Measurements from ENCODE around the gene CACNA1D.

The CACNA1D gene

DNA sequence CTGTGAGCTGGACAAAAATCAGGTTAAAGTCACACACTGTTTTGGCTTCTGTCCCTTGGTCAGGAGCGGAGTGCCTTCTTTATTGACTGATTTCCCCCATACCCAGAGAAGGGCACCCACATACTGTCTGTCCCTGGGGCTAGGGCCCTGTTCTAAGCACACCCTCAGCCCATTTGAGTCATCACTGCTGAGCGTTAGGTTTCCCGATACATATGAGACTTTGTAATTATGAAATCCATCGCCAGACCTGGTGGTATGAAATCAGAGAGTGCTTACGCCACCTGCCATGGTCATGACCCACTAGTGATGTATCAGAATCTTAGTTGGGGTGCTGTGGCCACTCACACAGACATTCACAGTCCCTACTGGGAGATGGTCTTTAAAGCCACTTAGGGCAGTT, 255.0 kb downstream of the CACNA1D start:
- H3K4me1 ChIP-seq (ENCODE audit: control insufficient read depth, insufficient read depth, low read length) = peaks cover 2% of the 10 kb centered on the region
- no peaks in the 10 kb centered on the region for H3K9me3 ChIP-seq (ENCODE audit: control insufficient read depth in 2 of 2, low read length in 2 of 2)
- H3K4me3 ChIP-seq (ENCODE audit: low read length in 2 of 2) = no peak overlapping the region
- no peak overlapping the region for H3K27ac ChIP-seq (ENCODE audit: low read length)
- H3K27me3 ChIP-seq (ENCODE audit: control insufficient read depth in 1 of 2, insufficient read depth in 2 of 2, low read length in 2 of 2) = no peaks in the 10 kb centered on the region
- no peak overlapping the region for H3K9ac ChIP-seq (ENCODE audit: low read length in 2 of 2)
- H3K36me3 ChIP-seq (ENCODE audit: control insufficient read depth in 2 of 2, insufficient read depth in 2 of 2, low read length in 2 of 2) = no peaks in the 10 kb centered on the region

DNA sequence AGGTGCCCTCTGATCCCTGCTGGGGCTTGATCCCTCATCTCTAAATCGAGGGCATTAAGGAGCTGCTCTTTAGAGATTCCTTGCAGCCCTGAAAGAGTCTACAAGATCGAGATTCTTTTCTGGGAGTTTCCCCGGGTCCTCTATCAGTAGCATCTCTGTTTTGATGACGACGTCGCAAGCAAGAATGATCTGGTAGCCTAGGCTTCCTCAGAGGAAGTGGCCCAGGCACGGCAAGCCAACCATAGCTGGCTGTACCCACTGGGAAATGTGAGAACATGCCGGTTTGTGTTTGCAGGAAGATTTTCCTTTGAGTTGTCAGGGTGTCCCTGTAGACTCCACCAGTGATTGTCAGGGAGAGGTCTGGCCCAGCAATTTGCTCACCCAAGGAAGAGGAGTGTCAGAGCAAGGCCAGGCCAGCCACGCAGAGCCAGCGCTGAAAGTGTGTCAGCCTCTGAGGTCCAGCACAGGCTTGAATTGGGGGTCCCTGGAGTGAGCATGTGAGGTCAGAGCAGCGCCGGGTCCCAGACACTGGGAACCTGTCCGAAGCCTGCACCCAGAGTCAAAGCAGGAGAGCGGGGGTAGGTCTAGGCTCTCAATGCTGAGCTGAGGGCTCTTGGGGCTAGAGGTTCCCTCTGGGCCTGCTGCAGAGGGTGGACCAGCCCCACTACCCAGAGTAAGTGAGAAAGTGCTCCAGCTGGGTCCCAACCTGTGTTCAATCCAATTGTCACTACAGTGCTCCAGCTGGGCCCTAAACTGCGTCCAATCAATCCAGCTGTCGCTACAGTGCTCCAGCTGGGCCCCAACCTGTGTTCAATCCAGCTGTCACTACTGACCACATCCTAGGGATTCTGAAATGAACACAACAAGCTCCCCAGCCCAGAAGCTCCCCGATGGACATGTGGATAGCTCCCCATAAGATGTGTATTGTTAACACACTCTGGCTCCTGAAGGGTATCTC, 256.1 kb downstream of the CACNA1D start:
- H3K27ac ChIP-seq (ENCODE audit: low read length) = no peak overlapping the region

DNA sequence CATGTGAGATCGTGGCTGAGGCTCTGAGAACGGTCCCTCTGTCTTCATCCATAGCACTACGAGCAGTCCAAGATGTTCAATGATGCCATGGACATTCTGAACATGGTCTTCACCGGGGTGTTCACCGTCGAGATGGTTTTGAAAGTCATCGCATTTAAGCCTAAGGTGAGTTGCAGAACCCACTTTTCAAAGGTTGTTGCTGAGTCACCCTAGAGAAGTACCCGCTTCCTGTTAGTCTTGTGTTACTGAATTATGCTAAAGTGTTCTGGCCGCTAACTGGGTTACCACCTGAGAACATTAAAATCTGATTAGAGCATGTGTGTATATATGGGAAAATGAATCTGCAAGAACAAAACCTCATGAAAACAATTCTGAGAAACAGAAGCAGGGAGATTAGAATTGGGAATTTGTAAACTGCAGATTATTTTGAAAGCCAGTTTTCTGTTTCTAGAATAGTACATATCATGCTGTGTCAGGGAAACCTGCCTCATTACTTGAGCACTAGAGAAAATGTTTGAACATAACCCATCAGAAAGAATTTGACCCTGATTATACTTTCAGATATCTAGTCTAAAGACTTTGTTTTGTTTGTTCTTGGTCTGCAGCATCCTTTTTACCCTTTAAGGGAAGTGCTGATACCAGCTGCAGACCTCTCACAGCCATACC, 259.2 kb downstream of the CACNA1D start:
- H3K9ac ChIP-seq (ENCODE audit: low read length in 2 of 2) = no peak overlapping the region
- H3K36me3 ChIP-seq (ENCODE audit: control insufficient read depth in 2 of 2, insufficient read depth in 2 of 2, low read length in 2 of 2) = no peaks in the 10 kb centered on the region
- H3K27ac ChIP-seq (ENCODE audit: low read length) = no peak overlapping the region
- H3K9me3 ChIP-seq (ENCODE audit: control insufficient read depth in 2 of 2, low read length in 2 of 2) = no peaks in the 10 kb centered on the region
- H3K4me1 ChIP-seq (ENCODE audit: control insufficient read depth, insufficient read depth, low read length) = peaks cover 2% of the 10 kb centered on the region
- no peaks in the 10 kb centered on the region for H3K27me3 ChIP-seq (ENCODE audit: control insufficient read depth in 1 of 2, insufficient read depth in 2 of 2, low read length in 2 of 2)
- no peak overlapping the region for H3K4me3 ChIP-seq (ENCODE audit: low read length in 2 of 2)

More for the DNA sequence above, 256.1 kb downstream of the CACNA1D start:
- Histone ChIP-seq H3K9ac (ENCODE audit: low read length in 2 of 2) (no peak overlapping the region), H3K9me3 (ENCODE audit: control insufficient read depth in 2 of 2, low read length in 2 of 2) (no peaks in the 10 kb centered on the region), H3K27me3 (ENCODE audit: control insufficient read depth in 1 of 2, insufficient read depth in 2 of 2, low read length in 2 of 2) (no peaks in the 10 kb centered on the region), H3K36me3 (ENCODE audit: control insufficient read depth in 2 of 2, insufficient read depth in 2 of 2, low read length in 2 of 2) (no peaks in the 10 kb centered on the region), H3K4me3 (ENCODE audit: low read length in 2 of 2) (no peak overlapping the region), H3K4me1 (ENCODE audit: control insufficient read depth, insufficient read depth, low read length) (peaks cover 2% of the 10 kb centered on the region)

DNA sequence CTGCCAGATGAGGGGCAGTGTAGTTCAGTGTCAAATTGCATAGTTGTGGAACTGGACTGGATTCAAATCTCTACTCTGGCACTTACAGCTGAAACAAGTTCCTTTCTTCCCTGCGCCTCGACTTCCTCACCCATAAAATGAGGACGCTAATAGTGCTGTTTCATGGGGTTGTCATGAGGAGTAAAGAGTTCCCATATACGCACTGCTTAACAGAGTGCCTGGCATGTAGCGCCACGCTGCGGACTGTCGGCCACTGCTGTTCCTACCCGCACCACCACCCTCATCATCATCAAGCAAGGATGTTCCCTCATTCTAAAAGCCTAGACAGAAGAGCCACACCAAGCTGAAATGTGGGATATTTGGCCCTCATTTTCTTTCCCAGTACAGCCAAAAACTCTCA, 259.9 kb downstream of the CACNA1D start:
- H3K4me3 ChIP-seq (ENCODE audit: low read length in 2 of 2) = no peak overlapping the region
- no peaks in the 10 kb centered on the region for H3K36me3 ChIP-seq (ENCODE audit: control insufficient read depth in 2 of 2, insufficient read depth in 2 of 2, low read length in 2 of 2)
- H3K27ac ChIP-seq (ENCODE audit: low read length) = no peak overlapping the region
- no peak overlapping the region for H3K9ac ChIP-seq (ENCODE audit: low read length in 2 of 2)
- H3K27me3 ChIP-seq (ENCODE audit: control insufficient read depth in 1 of 2, insufficient read depth in 2 of 2, low read length in 2 of 2) = no peaks in the 10 kb centered on the region
- peaks cover 2% of the 10 kb centered on the region for H3K4me1 ChIP-seq (ENCODE audit: control insufficient read depth, insufficient read depth, low read length)
- no peaks in the 10 kb centered on the region for H3K9me3 ChIP-seq (ENCODE audit: control insufficient read depth in 2 of 2, low read length in 2 of 2)

DNA sequence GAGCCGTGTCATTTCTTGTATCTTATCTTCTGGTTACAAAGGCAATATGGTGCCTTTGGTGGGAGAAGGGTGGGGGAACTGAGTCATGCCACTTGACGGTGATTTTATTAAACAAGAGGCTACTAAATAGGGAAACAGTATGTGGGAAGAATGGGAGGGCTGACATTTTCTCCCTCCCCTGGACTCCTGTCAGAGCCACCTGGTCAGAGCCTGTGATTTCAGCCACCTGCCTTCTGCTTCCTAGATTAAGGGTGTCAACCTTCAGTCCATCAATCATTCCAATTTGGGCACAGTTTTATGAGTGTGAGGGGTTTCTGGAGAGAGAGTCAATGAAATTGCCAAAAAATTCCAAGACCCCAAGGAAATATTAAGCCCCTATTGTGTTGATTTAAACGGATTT, 264.4 kb downstream of the CACNA1D start:
- Histone ChIP-seq H3K4me1 (ENCODE audit: control insufficient read depth, insufficient read depth, low read length) (no peaks in the 10 kb centered on the region), H3K27me3 (ENCODE audit: control insufficient read depth in 1 of 2, insufficient read depth in 2 of 2, low read length in 2 of 2) (peaks cover 0 to 2% of the 10 kb centered on the region in 2 donors), H3K9ac (ENCODE audit: low read length in 2 of 2) (no peak overlapping the region), H3K4me3 (ENCODE audit: low read length in 2 of 2) (no peak overlapping the region), H3K36me3 (ENCODE audit: control insufficient read depth in 2 of 2, insufficient read depth in 2 of 2, low read length in 2 of 2) (no peaks in the 10 kb centered on the region), H3K27ac (ENCODE audit: low read length) (no peak overlapping the region), H3K9me3 (ENCODE audit: control insufficient read depth in 2 of 2, low read length in 2 of 2) (no peaks in the 10 kb centered on the region)

DNA sequence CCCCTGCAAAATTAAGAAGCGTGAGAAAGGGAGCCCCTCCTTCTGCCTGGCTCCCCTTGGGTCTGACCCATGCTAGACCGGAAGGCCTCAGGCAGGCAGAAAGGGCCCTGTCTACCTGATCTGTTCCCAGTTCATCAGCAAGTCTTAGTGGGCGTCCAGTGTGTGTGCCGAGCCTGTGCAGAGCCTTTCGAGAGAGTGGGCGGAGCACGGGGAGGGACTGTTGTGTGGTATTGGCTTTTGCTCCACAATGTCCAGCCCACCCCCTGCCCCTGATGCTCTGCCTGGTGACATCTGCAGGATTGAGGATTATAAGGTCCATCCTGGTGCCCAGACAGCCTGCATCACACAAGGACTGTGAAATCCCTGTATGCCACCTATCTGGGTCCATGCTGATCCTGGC, 268.9 kb downstream of the CACNA1D start:
- Histone ChIP-seq H3K4me3 (ENCODE audit: low read length in 2 of 2) (no peak overlapping the region), H3K27me3 (ENCODE audit: control insufficient read depth in 1 of 2, insufficient read depth in 2 of 2, low read length in 2 of 2) (peaks cover 0 to 2% of the 10 kb centered on the region in 2 donors), H3K36me3 (ENCODE audit: control insufficient read depth in 2 of 2, insufficient read depth in 2 of 2, low read length in 2 of 2) (no peaks in the 10 kb centered on the region), H3K9ac (ENCODE audit: low read length in 2 of 2) (no peak overlapping the region), H3K9me3 (ENCODE audit: control insufficient read depth in 2 of 2, low read length in 2 of 2) (no peaks in the 10 kb centered on the region), H3K4me1 (ENCODE audit: control insufficient read depth, insufficient read depth, low read length) (no peaks in the 10 kb centered on the region), H3K27ac (ENCODE audit: low read length) (no peak overlapping the region)

DNA sequence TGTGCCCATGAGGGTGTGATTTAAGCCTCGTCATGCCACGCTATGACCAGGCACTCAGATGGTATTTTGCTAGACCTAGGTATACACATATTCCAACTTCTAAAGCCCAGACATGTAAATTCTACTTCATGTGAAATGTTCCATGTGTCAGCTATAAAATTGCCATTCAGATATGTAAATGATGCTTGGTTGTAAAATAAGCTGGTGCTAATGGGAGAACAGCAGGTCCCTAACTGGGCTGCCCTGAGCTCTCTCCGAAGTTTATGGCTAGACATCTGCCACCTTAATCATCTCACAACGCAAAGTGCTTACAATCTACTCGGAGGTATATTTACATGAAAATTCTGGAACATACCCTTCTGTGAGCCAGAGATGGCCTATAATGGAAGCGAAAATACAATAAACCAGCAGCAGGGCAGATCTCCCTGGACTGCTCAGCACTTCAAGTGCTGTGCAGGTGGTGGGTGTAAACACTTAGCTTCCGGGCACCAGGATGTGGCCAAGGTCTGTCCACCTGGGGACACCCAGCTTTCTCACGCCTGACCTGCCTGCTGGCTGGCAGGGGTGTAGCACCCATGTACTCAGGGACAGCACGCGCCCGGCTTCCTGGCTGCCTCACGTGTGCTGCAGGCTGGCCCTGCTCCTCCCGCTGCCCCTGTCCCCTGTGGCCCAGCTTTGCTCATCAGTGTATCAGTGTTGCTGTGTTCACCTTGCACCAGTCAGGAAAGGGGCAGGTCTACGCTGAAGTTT, 269.8 kb downstream of the CACNA1D start:
- no peaks in the 10 kb centered on the region for H3K36me3 ChIP-seq (ENCODE audit: control insufficient read depth in 2 of 2, insufficient read depth in 2 of 2, low read length in 2 of 2)
- no peaks in the 10 kb centered on the region for H3K4me1 ChIP-seq (ENCODE audit: control insufficient read depth, insufficient read depth, low read length)
- no peak overlapping the region for H3K9ac ChIP-seq (ENCODE audit: low read length in 2 of 2)
- H3K27ac ChIP-seq (ENCODE audit: low read length) = no peak overlapping the region
- no peaks in the 10 kb centered on the region for H3K9me3 ChIP-seq (ENCODE audit: control insufficient read depth in 2 of 2, low read length in 2 of 2)
- peaks cover 0 to 2% of the 10 kb centered on the region in 2 donors for H3K27me3 ChIP-seq (ENCODE audit: control insufficient read depth in 1 of 2, insufficient read depth in 2 of 2, low read length in 2 of 2)
- no peak overlapping the region for H3K4me3 ChIP-seq (ENCODE audit: low read length in 2 of 2)

DNA sequence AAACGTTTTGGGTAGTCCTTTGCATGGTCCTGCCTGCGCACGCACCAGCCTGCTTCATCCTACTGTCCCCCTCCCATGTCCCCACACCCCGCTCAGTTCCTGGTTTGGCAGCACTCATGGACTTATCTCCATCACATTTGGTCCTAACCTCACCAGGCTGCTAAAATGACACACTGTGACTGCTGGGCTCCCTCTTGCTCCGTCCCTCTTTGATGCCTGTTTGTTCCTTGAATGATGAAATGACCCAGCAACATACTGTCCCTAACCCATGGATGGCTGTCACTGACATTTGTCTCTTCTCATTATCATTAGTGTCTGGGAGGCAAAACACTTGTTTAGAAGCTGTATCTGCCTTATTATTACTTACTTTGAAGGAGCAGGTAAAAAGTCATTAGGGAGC, 271.3 kb downstream of the CACNA1D start:
- Histone ChIP-seq H3K9ac (ENCODE audit: low read length in 2 of 2) (no peak overlapping the region), H3K9me3 (ENCODE audit: control insufficient read depth in 2 of 2, low read length in 2 of 2) (no peaks in the 10 kb centered on the region), H3K36me3 (ENCODE audit: control insufficient read depth in 2 of 2, insufficient read depth in 2 of 2, low read length in 2 of 2) (no peaks in the 10 kb centered on the region), H3K4me1 (ENCODE audit: control insufficient read depth, insufficient read depth, low read length) (no peaks in the 10 kb centered on the region), H3K27me3 (ENCODE audit: control insufficient read depth in 1 of 2, insufficient read depth in 2 of 2, low read length in 2 of 2) (peaks cover 0 to 2% of the 10 kb centered on the region in 2 donors), H3K4me3 (ENCODE audit: low read length in 2 of 2) (no peak overlapping the region), H3K27ac (ENCODE audit: low read length) (no peak overlapping the region)

DNA sequence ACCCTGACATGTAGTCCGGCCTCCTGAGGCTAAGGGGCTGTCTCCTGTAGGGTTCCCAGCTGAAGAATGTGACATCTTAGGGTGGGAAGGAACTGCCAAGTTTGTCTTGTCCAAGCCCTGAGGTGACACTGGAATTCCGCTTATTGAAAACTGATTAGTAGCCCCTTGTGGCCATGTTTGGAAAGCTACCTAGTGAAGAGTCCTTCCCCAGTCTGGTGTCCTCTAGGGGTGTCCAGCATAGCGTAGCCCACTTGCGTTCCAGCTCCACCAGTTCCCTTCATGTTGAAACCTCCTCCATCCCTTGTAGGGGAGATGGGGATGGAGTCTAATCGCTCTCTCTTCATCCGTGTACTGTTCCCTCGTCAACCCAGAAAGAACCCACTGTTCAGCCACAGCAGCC, 272.3 kb downstream of the CACNA1D start:
- no peaks in the 10 kb centered on the region for H3K9me3 ChIP-seq (ENCODE audit: control insufficient read depth in 2 of 2, low read length in 2 of 2)
- no peak overlapping the region for H3K9ac ChIP-seq (ENCODE audit: low read length in 2 of 2)
- H3K27ac ChIP-seq (ENCODE audit: low read length) = no peak overlapping the region
- H3K4me3 ChIP-seq (ENCODE audit: low read length in 2 of 2) = no peak overlapping the region
- no peaks in the 10 kb centered on the region for H3K36me3 ChIP-seq (ENCODE audit: control insufficient read depth in 2 of 2, insufficient read depth in 2 of 2, low read length in 2 of 2)
- no peaks in the 10 kb centered on the region for H3K27me3 ChIP-seq (ENCODE audit: control insufficient read depth in 1 of 2, insufficient read depth in 2 of 2, low read length in 2 of 2)
- H3K4me1 ChIP-seq (ENCODE audit: control insufficient read depth, insufficient read depth, low read length) = no peaks in the 10 kb centered on the region

DNA sequence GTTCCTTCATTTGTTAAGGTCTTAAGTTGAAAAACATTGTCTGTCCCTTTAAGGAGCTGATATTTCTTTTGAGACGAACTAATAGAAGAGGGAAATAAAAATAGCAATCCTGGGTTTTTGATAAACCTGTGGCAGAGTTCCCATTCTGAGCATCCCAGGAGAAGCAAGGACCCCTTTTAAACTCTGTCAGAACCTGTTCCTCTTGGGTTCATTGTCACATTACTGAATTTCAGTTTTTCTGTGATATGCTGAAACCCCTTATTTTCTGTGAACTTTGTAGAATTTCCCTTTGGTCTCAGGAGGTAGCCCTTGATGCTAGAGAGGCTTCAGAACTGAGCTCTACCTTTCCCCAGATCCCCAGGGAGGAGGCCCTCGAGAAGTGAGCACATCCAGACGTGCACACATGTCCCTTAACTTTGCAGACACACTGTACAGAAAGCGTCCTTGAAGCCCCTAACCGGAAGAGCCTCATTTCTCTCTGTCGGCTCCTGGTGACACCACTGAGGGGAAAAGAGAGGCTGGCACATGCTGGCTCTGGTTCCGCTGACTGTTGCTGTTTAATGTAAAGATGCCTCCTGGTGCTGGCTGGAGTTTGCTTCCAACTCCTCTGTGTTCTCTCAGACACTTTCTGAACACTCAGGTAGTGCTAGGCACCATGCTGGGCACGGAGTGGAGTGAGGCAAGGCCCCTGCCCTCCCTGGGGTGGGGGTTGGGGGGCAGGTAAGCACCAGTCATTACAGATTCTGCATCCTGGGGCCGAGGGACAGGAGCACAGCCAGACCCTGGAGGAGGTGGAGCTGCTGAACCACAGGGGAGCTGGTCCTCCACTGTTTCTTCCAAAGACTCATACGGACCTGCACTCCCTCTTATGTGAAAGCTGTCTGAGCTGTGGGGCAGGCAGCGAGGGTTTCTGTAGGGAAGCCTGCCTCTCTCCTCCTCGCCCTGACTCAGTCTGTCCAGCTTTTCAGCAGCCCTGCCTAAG, 274.4 kb downstream of the CACNA1D start:
- no peaks in the 10 kb centered on the region for H3K27me3 ChIP-seq (ENCODE audit: control insufficient read depth in 1 of 2, insufficient read depth in 2 of 2, low read length in 2 of 2)
- H3K27ac ChIP-seq (ENCODE audit: low read length) = no peak overlapping the region
- no peaks in the 10 kb centered on the region for H3K36me3 ChIP-seq (ENCODE audit: control insufficient read depth in 2 of 2, insufficient read depth in 2 of 2, low read length in 2 of 2)
- no peaks in the 10 kb centered on the region for H3K4me1 ChIP-seq (ENCODE audit: control insufficient read depth, insufficient read depth, low read length)
- no peak overlapping the region for H3K9ac ChIP-seq (ENCODE audit: low read length in 2 of 2)
- no peak overlapping the region for H3K4me3 ChIP-seq (ENCODE audit: low read length in 2 of 2)
- H3K9me3 ChIP-seq (ENCODE audit: control insufficient read depth in 2 of 2, low read length in 2 of 2) = no peaks in the 10 kb centered on the region
